Activated CD8-positive, alpha-beta memory T cell treated with anti-CD3 and anti-CD28 coated beads, Interleukin-2, amount 50 U/mL, for 48 hours (primary cell): ENCODE results near the gene SLC22A4.

Source experiments
- DNase-seq: peaks from one replicate; pipeline ENCODE4 v3.0.0-alpha.2; 2020

The SLC22A4 gene

DNA sequence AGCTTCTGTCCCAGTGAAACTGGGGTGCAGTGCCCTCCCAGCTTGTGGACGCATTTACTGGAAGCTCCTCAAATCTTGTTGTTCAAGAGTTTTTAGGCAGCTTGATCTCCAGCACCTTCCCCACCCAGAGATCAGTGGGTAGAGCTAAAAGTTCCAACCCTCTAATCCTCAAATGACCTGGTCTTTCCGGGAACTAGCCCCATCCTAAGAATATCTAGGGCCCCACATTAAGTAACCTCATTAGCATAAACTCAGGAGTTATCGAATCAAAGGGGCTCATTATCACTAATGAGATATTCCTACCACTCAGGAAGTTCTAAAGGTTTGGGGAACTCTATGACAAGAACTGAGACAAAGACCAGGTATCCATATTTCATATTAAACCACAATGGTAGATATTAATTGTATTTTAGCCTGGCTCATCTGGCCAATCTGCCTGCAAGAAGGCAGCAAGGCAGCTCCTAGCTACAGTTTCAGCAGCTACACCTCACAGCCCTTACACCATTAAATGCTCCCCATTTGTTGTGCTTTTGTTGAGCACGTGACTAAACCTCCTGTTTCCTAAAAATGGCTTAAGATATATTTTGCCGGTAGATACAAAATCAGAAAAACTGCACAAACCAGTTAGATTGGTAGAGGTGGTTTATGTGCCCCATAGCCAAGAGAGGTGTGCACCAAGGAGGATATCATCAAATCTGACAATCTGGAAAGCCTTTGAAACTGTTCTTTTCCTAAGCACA lies 50.8 kb downstream of the SLC22A4 start:
- no peak for DNase-seq

DNA sequence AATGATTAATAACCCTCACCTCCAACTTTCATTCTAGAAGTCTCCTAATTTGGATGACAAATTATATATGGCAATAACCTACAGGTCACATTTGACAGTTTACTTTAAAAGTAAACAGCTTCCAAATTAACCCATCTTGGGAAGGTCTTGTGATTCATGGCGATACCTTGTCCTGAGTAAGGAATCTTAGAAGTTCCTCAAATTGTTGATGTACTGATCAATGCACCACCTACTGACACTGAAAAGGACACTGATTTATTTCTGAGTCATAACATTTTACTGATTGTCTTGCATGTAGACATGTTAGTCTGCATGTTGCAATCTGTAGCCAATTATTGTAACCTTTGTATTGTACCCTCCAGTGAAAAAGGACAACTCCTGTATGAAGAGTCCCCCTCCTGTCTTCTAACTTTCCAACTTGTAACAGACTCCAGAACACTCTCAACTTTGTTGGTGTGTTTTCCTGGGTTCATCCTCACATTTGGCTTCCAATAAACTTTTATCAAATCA lies 59.3 kb downstream of the SLC22A4 start:
- no peak for DNase-seq

- no peak for DNase-seq
These were observed 60.4 kb downstream of the SLC22A4 start for GRCh38 chr5:132354381-132355139.

DNA sequence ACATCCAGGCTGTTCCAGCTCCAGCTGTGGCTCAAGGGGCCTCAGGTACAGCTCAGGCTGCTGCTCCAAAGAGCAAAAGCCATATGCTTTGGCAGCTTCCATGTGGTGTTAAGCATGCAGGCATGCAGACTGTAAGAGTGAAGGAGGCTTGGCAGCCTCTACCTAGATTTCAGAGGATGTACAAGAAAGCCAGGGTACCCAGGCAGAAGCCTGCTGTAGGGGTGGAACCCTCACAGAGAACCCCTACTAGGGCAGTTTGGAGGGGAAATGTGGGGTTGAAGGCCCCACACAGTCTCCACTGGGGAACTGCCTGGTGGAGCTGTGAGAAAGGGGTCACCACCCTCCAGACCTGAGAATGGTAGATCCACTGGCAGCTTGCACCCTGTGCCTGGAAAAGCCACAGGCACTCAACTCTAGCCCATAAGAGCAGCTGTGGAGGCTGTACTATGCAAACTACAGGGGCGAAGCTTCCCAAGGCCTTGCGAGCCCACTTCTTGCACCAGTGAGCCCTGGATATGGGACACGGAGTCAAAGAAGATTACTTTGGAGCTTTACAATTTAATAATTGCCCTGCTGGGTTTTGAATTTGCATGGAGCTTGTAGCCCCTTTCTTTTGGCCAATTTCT lies 61.1 kb downstream of the SLC22A4 start:
- no peak for DNase-seq

GRCh38 chr5:132358775-132359174 lies 64.6 kb downstream of the SLC22A4 start:
- DNase-seq: no peak

DNA sequence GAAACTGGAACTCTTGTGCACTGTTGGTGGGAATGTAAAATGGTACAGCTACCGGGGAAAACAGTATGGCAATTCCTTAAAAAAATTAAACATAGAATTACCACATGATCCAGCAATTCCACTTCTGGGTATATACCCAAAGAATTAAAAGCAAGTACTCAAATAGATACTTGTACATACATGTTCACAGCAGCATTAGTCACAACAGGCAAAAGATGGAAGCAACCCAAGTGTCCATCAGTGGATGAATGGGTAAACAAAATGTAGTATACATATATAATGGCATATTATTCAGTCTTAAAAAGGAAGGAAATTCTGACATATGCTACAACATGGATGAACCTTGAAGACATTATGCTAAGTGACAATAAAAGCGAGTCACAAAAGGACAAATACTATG lies 67.9 kb downstream of the SLC22A4 start:
- DNase-seq: no peak

- no peak for DNase-seq
These were observed 69.4 kb downstream of the SLC22A4 start for GRCh38 chr5:132363431-132364112.

GRCh38 chr5:132364319-132364718 lies 70.1 kb downstream of the SLC22A4 start:
- DNase-seq: no peak

- no peak for DNase-seq
These were observed 71.0 kb downstream of the SLC22A4 start for GRCh38 chr5:132365213-132365612.

- DNase-seq: no peak
These were observed 74.0 kb downstream of the SLC22A4 start for GRCh38 chr5:132368186-132368585.

GRCh38 chr5:132369007-132369473 lies 74.8 kb downstream of the SLC22A4 start:
- no peak for DNase-seq

DNA sequence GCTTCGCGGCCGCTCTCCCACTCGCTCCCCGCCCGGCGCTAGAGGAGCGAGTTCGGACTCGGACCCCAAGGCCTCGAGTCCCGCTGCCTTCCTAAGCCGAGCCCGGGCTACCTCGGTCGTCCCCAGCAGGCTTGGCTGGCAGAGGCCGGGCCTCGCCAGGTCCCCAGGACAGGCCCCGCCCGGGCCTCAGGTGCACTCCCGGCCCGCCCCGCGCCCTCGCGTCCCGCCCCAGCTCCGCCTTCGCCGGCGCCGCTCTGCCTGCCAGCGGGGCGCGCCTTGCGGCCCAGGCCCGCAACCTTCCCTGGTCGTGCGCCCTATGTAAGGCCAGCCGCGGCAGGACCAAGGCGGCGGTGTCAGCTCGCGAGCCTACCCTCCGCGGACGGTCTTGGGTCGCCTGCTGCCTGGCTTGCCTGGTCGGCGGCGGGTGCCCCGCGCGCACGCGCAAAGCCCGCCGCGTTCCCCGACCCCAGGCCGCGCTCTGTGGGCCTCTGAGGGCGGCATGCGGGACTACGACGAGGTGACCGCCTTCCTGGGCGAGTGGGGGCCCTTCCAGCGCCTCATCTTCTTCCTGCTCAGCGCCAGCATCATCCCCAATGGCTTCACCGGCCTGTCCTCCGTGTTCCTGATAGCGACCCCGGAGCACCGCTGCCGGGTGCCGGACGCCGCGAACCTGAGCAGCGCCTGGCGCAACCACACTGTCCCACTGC lies 75.4 kb downstream of the SLC22A4 start, which contains the start of gene SLC22A5:
Gene SLC22A5 (plus strand): TSS at position 237 of the 707 bp plus-strand sequence. CDS start 263 bp downstream, at position 500.
- DNase-seq: peak; percentile 87

GRCh38 chr5:132370181-132370970 lies 76.2 kb downstream of the SLC22A4 start:
- no peak for DNase-seq

DNA sequence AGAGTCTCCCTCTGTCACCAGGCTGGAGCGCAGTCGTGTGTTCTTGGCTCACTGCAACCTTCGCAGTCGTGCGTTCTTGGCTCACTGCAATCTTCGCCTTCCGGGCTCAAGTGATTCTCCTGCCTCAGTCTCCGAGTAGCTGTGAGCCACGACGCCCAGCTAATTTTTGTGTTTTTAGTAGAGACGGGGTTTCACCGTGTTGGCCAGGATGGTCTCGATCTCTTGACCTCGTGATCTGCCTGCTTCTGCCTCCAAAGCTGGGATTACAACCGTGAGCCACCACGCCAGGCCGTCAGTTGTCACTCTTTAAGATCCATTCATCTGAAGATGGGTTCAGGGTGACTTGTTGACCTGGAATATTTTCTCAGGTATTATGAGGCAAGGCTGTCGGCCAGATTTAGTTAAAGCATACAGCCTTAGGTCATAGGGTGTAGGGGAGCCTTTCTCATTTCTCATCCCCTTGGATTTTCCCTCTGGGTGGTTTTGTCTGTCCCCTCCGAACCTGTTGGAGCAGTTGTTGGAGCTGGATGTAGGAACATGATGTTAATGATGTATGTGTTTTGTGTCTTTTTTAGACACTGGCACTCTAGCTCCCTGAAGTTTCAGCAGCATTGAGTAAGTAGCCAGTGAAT lies 76.9 kb downstream of the SLC22A4 start:
- DNase-seq: peak; percentile 42

DNA sequence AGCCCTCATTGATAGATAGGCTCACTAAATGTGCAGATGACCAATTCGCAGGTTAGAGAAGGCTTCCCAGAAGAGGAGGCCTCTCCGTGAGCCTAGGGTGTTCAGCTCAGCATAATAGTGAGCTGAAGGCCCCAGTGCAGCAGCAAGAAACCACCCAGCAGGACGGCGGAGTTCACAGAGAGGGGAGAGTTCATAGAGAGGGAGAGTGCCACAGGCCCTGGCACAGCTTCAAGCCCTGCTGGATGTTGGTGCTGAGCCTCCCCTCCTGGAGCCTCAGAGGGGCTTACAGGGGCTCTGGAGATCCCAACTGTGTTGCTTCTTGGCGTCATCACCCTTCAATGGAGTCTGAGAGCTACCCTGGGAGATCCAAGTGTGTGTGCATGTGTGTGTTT lies 77.4 kb downstream of the SLC22A4 start:
- peak; percentile 47 for DNase-seq

GRCh38 chr5:132372127-132372526 lies 77.9 kb downstream of the SLC22A4 start:
- peak; percentile 46 for DNase-seq

DNA sequence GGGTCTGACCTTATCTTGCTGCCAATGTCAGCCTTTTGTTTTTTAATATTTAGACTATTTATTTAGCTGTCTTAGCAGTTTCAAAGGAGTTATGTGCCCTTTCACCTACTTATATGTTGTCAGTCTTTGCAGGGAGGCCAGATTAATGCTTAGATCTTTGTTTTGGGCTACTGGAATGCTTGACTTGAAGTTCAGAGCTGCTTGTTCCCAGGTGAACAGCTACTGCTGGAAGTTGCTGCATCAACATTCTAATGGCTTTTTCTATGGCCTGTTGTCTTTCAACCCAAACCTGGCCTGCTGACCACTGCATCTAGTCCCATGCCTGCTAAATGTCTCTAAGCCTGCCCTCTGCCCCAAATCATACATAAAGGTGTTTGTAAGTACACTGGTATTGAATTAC lies 78.3 kb downstream of the SLC22A4 start:
- DNase-seq: no peak

DNA sequence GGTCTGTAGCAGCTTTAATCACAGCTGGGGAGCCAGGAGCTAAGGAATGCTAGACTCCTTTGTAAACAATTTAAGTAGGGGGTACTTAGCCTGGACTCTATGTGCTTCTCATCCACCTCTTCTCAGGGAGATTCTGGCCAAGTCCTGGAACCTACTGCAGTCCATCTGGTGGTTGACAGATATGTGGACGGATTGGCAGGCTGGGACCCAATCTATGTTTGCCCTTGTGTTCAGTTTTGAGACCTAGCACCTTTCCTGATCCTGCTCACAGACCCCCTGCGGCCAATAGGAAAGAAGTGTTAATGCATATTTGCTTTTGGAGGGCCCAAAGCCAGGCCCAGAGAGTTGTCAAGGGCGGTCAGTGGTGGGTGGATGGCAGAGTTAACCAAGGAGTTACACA lies 81.8 kb downstream of the SLC22A4 start:
- DNase-seq: no peak

DNA sequence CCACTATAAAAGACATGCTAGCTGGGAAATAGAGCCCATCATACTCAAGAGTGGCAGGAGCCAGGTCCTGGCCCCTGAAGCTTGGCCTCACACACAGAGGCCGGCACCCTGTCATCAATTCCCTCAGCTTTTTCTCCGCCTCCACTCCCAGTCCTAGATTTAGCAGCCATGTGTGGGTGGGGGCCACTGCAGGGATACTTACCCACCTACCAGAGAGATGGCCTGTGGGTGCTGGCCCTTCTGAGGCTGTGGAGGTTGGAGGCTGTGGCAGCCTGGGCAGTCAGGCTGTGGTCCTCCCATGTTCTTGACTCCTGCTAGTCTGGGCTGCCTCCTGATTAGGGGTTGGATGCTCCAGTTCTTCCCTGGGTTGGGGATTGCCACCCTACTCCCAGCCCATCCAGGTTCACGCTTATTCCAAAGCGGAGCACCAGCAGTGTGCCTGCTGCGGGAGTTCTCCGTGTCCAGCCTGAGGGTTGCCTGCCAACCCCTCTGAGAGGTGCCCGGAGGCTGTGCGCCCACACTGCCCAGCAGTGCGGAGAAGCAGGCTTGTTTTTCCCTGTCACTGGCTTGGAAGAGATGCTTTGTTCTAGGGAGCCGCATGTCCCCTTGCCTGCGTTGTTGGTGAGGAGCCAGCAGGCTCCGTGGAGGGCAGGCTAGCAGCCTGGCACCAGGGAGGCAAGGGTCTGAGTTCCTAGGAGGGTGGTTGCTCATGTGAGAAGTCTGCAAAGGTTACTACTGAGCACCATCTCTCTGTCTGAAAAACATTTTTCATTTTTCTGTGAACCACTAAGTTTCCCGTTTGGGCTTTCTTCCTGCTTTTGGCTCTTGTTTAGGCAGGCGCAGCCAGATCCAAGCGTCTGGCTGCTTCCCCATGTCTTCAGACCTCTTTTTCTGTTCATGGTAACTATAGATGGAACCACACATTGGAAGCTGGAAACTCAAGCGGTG lies 82.8 kb downstream of the SLC22A4 start:
- no peak for DNase-seq

- DNase-seq: no peak
These were observed 83.5 kb downstream of the SLC22A4 start for GRCh38 chr5:132377738-132378137.
